Subcutaneous adipose tissue (tissue), 4 donors: Measurements from ENCODE around the gene SAMD4B. TPM values are rescaled to one million over a fixed set of nuclear protein-coding genes. Genes with fewer than 3 reads are reported as not detected.

Experiments
- total RNA-seq, 4 donors: library from RNA; depleted of rRNA; stranded (reverse); fragments of >200 nt; gene quantifications; one replicate each; pipeline ENCODE4 v1.1.0, GENCODE V29; 2016
- TF ChIP-seq, protein P1 (sequence below): fragments of 450-650 bp; IDR thresholded peaks from one replicate; pipeline ENCODE4 v1.5.1; 2016; ENCODE audit warnings: low read depth, mild to moderate bottlenecking, control low read depth, antibody characterized with exemption, moderate library complexity

Gene SAMD4B
- total RNA-seq, 4 donors from 2014 or later = 45.9 to 83.8 (median 49.4) TPM

DNA sequence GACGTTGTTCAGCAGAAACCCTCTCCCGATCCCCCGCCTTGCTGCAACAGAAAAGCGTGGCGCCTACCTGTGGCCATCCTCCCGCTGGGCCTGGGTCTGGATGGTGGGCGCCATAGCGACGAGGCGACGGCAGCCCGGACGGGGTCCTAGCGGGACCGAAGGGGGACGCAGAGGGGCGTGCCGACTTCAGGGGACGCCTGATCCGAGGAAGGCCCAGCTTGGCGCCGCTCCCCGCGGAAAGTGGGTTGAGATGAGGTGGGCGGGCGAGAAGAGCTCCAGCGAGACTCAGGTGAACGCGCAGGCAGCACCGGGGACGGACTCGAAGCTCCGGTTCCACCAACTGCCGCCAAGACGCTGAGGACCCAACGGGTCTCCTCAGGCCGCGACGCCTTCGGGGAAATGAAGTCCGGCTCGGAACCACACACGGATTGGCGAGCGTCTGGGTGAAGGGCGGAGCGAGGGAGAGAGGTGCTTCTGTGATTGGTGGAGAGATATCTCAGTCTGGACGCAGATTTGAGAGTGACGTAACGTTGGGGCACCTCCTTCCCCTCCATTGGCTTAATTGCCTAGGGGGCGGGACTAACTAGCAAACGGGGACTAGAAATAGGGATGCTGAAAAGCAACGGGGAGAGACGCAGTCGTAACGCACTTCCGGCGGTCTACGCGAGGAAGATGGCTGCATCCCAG, 48.7 kb downstream of the SAMD4B start, which contains the start of the genes MED29 and PAF1:
Gene MED29, plus strand, starts transcription at position 628 of the 687 bp plus-strand sequence. Its CDS starts 45 bp downstream, at position 673.
Gene PAF1, minus strand, starts transcription at position 356 of the 687 bp plus-strand sequence. Its CDS starts 242 bp downstream, at position 114.
- TF ChIP-seq, protein P1, sequence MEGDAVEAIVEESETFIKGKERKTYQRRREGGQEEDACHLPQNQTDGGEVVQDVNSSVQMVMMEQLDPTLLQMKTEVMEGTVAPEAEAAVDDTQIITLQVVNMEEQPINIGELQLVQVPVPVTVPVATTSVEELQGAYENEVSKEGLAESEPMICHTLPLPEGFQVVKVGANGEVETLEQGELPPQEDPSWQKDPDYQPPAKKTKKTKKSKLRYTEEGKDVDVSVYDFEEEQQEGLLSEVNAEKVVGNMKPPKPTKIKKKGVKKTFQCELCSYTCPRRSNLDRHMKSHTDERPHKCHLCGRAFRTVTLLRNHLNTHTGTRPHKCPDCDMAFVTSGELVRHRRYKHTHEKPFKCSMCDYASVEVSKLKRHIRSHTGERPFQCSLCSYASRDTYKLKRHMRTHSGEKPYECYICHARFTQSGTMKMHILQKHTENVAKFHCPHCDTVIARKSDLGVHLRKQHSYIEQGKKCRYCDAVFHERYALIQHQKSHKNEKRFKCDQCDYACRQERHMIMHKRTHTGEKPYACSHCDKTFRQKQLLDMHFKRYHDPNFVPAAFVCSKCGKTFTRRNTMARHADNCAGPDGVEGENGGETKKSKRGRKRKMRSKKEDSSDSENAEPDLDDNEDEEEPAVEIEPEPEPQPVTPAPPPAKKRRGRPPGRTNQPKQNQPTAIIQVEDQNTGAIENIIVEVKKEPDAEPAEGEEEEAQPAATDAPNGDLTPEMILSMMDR = no peak

DNA sequence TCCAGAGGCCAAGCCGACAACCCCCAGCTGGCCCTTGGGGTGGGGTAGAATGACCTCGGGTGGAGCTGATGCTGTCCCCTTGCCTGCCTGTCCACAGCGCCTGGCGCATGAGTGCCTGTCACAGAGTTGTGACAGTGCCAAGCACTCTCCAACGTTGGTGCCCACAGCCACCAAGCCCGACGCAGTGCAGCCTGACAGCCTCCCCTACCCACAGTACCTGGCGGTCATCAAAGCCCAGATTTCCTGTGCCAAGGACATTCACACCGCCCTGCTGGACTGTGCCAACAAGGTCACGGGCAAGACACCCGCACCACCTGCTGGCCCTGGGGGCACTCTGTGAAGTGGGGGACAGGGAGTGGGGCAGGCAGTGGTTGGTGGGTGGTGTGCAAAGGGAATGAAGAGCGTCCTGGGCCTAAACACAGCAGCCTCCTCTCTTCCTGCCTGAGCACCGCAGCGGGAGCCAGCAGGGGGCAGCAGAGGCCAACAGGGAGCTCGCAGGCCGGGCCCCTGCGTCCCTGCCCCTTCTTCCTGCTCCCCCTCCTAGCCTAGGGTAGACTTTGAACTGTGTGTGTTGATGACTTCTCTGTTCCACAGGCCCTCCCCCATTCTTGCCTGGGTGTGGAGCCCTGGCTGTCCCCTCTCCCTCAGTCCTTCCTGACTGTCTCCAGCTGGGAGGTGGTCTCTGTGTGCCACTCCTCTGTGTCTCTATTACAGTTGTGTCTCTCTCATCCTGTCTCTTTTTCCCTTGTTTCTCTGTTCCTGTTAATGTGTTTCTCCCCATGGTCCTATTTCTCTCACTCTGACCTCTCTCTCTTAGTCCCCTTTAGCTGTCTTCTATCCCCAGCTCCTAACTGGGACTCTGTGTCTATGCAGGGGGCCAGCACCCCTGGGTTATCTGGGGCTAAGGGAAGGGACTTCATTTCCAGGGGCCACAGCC, 55.4 kb downstream of the SAMD4B start:
- TF ChIP-seq, protein P1 = no peak

DNA sequence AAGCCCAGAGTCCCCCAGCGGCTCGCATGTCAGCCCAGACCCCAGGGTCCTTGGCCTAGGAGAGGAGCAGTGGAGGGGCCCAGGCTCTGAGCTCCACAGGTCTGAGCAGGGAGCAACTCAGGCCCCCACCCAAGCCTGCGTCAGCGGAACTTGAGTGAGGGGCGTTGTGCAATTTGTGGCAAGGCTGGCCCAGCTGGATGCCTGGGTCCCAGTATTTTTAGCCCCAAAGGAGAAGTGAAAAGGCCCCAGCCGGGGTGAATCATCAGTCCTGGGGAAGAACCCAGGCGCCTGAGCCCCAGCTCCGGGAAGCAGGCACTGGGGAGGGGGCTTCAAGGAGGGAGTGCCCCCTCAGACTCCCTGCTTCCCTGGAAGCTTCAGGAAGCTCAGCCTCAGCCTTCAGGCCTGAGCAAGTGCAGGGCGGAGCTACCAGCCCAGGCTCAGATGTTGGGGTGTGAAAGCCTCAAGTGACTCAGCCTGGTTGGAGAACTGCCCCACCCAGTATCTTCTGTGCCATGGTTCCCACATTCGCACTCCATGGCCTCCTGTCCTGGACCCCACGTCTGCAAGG, 56.2 kb downstream of the SAMD4B start:
- TF ChIP-seq, protein P1 = no peak

DNA sequence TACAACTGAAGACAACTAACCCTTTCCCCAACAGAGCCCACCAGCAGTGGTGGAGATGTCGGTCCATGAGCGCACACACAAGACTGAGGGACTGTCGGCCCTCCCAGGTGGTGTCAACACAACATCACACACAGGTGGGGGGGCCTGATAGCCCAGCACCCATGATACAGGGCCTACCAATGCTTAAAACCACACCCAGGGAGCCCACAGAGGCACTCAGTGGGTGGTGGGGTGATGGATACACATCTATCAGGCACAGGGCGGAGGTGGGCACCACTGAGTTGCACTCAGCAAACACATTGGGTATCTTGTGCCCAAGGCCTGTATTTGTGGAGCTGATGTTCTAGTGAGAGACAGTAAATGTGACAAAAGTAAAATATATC, 57.4 kb downstream of the SAMD4B start:
- TF ChIP-seq, protein P1 = no peak

DNA sequence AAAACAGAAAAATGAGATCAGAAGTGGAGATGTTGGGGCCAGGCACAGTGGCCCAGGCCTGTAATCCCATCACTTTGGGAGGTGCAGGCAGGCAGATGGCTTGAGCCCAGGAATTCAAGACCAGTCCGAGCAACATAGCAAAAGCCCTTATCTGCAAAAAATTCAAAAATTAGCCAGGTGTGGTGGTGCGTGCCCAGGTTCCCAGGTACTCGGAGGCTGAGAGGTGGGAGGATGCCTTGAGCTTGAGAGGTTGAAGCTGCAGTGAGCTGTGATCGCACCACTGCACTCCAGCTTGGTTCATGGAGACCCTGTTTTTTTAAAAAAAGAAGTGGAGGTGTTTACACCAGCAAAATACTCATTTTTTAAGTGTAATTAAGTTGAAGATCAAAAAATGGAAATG, 57.8 kb downstream of the SAMD4B start:
- TF ChIP-seq, protein P1 = no peak

DNA sequence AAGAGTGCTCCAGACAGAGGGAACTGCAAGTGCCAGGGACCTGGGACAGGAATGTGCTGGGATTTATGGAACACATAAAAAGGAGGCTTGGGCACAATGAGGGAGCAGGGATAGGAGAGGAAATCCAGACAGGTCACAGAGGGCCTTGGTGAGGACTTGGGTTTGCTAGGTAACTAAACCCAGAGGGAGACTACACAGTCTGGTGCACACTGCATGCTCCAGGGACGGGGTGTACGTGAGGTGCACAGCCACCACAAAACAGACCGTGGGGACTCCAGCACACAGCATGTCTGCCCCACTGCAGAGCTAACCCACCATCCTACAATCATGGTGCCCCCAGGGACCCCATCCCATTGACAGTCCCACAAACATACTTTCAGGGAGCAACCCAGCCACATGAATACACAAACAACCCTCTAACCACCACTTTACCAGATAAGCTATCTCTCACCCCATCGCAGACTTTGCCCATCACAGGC, 58.9 kb downstream of the SAMD4B start:
- TF ChIP-seq, protein P1 = no peak
